GM13976 (cell line): ENCODE results near the gene PPP3R1.

Experiments used
- DNase-seq: peaks from one replicate; pipeline ENCODE4 v3.0.0; 2012; ENCODE audit warnings: low spot score
- in situ Hi-C: fragments of 300-500 bp; cut with MboI; formaldehyde crosslinking; loops from one replicate; pipeline ENCODE4 v1.12.0; 2022; ENCODE audit warnings: low sequenced_read_pairs, mixed read lengths, inconsistent platforms; ENCODE audit not compliant: unreplicated experiment
- TF ChIP-seq, protein P1 (sequence below): IDR thresholded peaks from 2 replicates; pipeline ENCODE4 v1.5.1; 2012; ENCODE audit warnings: borderline replicate concordance, mild to moderate bottlenecking; ENCODE audit not compliant: insufficient read depth; ENCODE audit errors: extremely low read depth, missing control alignments, control extremely low read depth

Gene PPP3R1

DNA sequence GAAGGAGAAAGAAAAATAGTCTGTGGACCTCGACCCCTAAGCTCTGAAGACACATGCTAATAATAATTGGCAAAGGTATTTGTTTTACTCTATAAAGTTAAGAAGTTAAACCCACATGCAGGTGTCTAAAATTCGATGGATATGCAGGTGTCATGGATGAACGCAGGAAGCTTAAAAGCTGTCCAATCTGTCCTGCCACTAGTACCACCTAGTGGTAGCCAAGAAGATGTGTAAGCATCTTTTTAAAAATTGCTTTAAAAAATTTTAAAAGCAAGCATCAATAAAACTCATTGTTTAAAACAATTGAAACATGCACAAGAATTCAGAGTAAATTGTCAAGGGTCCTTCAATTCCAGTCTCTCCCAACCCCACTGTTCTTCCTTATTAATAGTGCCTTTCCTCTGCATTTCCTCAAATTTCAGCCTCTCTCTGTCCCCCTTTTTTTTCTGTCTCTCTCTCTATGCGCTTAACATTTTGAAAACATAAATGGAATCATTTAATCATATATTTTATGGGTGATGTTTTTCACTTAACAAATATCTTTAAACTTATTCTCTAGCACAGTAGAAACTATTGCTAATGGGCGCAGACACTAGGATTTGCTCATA is 30.6 kb upstream of the PPP3R1 start:
- TF ChIP-seq, protein P1, sequence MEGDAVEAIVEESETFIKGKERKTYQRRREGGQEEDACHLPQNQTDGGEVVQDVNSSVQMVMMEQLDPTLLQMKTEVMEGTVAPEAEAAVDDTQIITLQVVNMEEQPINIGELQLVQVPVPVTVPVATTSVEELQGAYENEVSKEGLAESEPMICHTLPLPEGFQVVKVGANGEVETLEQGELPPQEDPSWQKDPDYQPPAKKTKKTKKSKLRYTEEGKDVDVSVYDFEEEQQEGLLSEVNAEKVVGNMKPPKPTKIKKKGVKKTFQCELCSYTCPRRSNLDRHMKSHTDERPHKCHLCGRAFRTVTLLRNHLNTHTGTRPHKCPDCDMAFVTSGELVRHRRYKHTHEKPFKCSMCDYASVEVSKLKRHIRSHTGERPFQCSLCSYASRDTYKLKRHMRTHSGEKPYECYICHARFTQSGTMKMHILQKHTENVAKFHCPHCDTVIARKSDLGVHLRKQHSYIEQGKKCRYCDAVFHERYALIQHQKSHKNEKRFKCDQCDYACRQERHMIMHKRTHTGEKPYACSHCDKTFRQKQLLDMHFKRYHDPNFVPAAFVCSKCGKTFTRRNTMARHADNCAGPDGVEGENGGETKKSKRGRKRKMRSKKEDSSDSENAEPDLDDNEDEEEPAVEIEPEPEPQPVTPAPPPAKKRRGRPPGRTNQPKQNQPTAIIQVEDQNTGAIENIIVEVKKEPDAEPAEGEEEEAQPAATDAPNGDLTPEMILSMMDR = peak; percentile 56
- in situ Hi-C loops = loop anchor here (10.0 kb wide), 1 partner anchor 158 kb away; no protein-coding TSS in a partner anchor
- peak; percentile 72 for DNase-seq

DNA sequence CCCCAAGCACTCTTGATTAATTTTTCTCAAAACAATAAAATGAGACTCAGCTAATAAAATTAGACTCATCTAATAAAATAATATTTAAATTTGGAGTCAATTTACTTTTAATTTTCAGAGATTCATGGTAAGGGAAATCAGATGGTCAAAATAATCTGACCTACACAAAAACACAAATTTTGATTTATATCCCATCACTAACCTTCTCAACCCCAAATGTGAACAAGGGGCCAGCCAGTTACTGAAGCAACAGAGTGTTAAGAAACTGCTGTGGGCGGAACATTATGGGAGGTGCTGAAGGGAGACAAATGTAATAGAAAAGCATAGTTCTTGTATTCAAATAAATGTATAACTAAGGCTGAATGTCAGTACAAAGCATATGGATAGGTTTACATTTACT is 28.5 kb upstream of the PPP3R1 start:
- in situ Hi-C loops = loop anchor here (10.0 kb wide), 1 partner anchor 156 kb away; no protein-coding TSS in a partner anchor
- DNase-seq = no peak
- TF ChIP-seq, protein P1 = no peak

DNA sequence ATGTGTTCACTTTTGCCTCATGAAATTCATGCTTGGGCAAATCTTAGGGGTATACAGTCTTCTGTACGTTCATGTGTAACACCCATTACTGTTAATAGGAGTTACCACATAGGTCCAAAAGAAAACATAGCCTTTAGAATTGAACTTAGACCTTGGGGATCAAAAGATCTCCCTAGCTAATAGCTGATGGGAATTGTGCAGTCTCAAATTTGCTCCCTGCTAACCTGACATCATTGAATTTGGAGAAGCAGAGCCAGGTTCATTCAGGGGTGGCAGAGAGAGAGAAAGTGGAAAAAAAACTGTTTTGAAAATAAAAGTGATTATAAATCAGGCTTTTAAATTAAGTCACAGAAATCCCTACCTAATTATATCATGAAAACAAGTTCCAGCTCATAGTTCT is 28.0 kb upstream of the PPP3R1 start:
- in situ Hi-C loops = loop anchor here (10.0 kb wide), 1 partner anchor 156 kb away; no protein-coding TSS in a partner anchor
- TF ChIP-seq, protein P1 = no peak
- DNase-seq = no peak

DNA sequence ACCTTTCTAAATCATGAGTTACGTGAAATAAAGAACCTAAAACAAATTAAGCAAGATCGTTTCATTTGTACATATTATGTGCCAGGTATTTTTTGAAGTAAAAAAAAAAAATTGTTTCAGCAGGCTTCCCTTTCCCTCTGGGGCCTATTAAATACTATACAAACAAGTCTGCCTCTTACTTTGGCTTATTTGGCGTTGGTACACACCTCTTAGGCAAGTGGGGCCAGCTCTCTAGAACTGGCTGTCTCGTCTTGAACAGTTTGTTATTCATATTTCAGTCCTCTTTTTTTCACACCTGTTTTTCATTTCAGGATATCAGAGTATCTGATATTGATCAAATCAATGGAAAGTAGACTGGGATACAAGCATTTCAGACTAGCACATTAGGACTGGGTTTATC is 27.4 kb upstream of the PPP3R1 start:
- TF ChIP-seq, protein P1 = no peak
- DNase-seq = no peak
- in situ Hi-C loops = loop anchor here (10.0 kb wide), 1 partner anchor 155 kb away; no protein-coding TSS in a partner anchor

DNA sequence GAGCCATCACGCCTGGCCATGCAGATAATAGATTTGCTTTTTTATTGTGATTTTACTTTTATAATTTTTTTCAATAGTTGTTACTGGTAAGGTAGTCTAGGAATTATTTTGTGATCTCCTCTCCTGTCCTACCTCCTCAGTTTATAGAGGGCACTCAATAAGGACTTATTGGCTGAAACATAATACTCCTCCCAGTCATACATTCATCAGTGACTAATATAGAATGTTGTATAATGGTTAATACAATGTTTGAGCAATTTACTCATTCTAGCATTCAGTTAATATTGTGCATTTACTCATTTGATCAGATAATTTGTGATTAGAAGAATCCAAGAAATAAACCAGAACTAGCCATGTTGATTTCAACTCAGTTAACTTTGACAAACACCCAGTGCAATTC is 25.8 kb upstream of the PPP3R1 start:
- TF ChIP-seq, protein P1 = no peak
- in situ Hi-C loops = no loop called here
- DNase-seq = no peak

DNA sequence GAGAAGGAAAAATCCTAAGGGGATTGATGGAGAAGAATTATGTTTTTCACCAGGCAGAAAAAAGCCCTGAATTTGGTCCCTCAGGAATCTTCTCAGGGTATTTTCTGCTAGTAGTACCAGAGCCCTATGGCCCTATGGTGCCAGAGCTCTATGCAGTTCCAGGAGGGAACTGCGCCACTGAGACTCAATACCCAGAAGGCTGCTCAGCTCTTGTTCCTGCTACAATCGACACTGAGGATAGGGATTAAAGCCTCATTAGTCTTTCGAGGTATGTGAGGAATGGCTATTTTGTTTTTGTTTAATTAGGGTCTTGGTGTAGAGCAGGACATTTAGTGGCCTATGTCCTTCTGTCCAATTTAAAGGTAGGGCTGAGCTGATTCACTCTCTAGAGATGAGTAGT is 21.7 kb upstream of the PPP3R1 start:
- DNase-seq = no peak
- in situ Hi-C loops = no loop called here
- TF ChIP-seq, protein P1 = no peak
